ENCODE measurements around the gene LCMT1.

- TF ChIP-seq MYC (CRISPR knock-in tag; IDR thresholded peaks at IDR 0.05; ENCODE audit: borderline replicate concordance): no peak
- no peak for TF ChIP-seq PAWR (CRISPR knock-in tag; IDR thresholded peaks at IDR 0.05; ENCODE audit: borderline replicate concordance)
- no peak for TF ChIP-seq SMC3 (IDR thresholded peaks at IDR 0.05; ENCODE audit: low read length)
- no peak for TF ChIP-seq GRHL1 (CRISPR knock-in tag; conservative IDR thresholded peaks at IDR 0.05)
- no peak for TF ChIP-seq ASH2L (IDR thresholded peaks at IDR 0.05; ENCODE audit: insufficient read length, low read depth, low read length)
- TF ChIP-seq FOXP4 (CRISPR knock-in tag; IDR thresholded peaks at IDR 0.05): no peak
- TF ChIP-seq RARG (CRISPR knock-in tag; IDR thresholded peaks at IDR 0.05; ENCODE audit: low read depth): no peak
- no peak for TF ChIP-seq NFE2 (CRISPR knock-in tag; IDR thresholded peaks at IDR 0.05)
- TF ChIP-seq MAFK (conservative IDR thresholded peaks at IDR 0.05 in 1 of 2, IDR thresholded peaks at IDR 0.05 in 1 of 2; ENCODE audit: low read length in 2 of 2): no peak
- TF ChIP-seq CTCF (CRISPR knock-in tag; IDR thresholded peaks at IDR 0.05): no peak
These were observed 50.3 kb downstream of the LCMT1 start for GRCh38 chr16:25161753-25162367.
